HepG2 (cell line): ENCODE results near the gene PLVAP. TPM values are rescaled to one million over a fixed set of nuclear protein-coding genes. Genes with fewer than 3 reads are reported as not detected.

Source experiments
- ATAC-seq: fragments of 200-7000 bp; cut with Tn5 transposase; 3 replicates; pipeline ENCODE4 v1.9.1; 2020; ENCODE audit warnings: mild to moderate bottlenecking, moderate library complexity
- BruUV-seq: library from RNA; stranded (reverse); fragments of 400-500 nt; replicated peaks from 2 replicates; lab custom pipeline; 2021; lab: Mats Ljungman, UMichigan
- CTCF ChIA-PET: fragments of 300-600 bp; formaldehyde crosslinking; extraction: SDS; loops from one replicate; lab custom pipeline; 2021; ENCODE audit warnings: low total read pairs, inconsistent platforms, low intra/inter-chr PET ratio; lab: Yijun Ruan, JAX
- POLR2A ChIA-PET: fragments of 350-600 bp; sonication (Branson Sonifier 250); formaldehyde crosslinking; loops from one replicate; lab custom pipeline; 2020; ENCODE audit warnings: antibody characterized with exemption, inconsistent platforms; lab: Yijun Ruan, JAX
- DNase-seq: peaks from one replicate; pipeline ENCODE4 v3.0.0-alpha.2; 2015; ENCODE audit warnings: low spot score
- FAIRE-seq: peaks from 3 replicates; lab custom pipeline; 2011; peaks lifted over from hg19 to GRCh38; lab: Jason Lieb, UNC
- H2AFZ ChIP-seq: one replicate; pipeline ENCODE4 v1.6.1; 2011; ENCODE audit warnings: low read length, inconsistent platforms
- H3K27ac ChIP-seq: fragments of 300-600 bp; 3 replicates; pipeline ENCODE4 v1.8.0; 2011; ENCODE audit warnings: mixed run types, mild to moderate bottlenecking, mixed read lengths, low read length, inconsistent platforms; ENCODE audit not compliant: insufficient read depth; ENCODE audit errors: extremely low read length
- H3K27me3 ChIP-seq, 2 experiments: fragments of 200-600 bp in 1 of 2; 2 replicates in 1 of 2; 3 replicates in 1 of 2; pipeline versions ENCODE4 v1.6.0 to v1.8.0; 2011; ENCODE audit warnings: low read length in 2 of 2, mild to moderate bottlenecking in 2 of 2, moderate library complexity in 2 of 2, inconsistent platforms in 1 of 2; ENCODE audit not compliant: insufficient read depth in 2 of 2, control insufficient read depth in 1 of 2
- H3K36me3 ChIP-seq, 2 experiments: fragments of 200-600 bp in 1 of 2; replicated peaks in 1 of 2; 2 replicates in 1 of 2; 3 replicates in 1 of 2; pipeline versions ENCODE4 v1.5.1 to v1.8.0; 2011; ENCODE audit warnings: low read length in 2 of 2, inconsistent platforms in 1 of 2; ENCODE audit not compliant: insufficient read depth in 2 of 2, control insufficient read depth in 1 of 2
- H3K4me1 ChIP-seq: 2 replicates; pipeline ENCODE4 v1.5.1; 2012; ENCODE audit warnings: low read length, inconsistent platforms; ENCODE audit not compliant: insufficient read depth
- H3K4me2 ChIP-seq: 2 replicates; pipeline ENCODE4 v1.6.0; 2011; ENCODE audit warnings: low read depth, low read length, inconsistent platforms
- H3K4me3 ChIP-seq, 3 experiments: fragments of 200-600 bp in 1 of 3; sonication (generic), shearing (Covaris generic) in 1 of 3; replicated peaks in 1 of 3; 2 replicates each; pipeline ENCODE4 v1.5.1; 2011 to 2016; ENCODE audit warnings: low read length in 3 of 3, inconsistent platforms in 2 of 3, low read depth in 2 of 3, mild to moderate bottlenecking in 2 of 3, control low read depth in 1 of 3, mixed read lengths in 1 of 3; ENCODE audit not compliant: insufficient read depth in 1 of 3
- H3K79me2 ChIP-seq: one replicate; pipeline ENCODE4 v1.6.1; 2011; ENCODE audit warnings: low read length, inconsistent platforms; ENCODE audit not compliant: insufficient read depth
- H3K9ac ChIP-seq: 2 replicates; pipeline ENCODE4 v1.6.0; 2011; ENCODE audit warnings: mild to moderate bottlenecking, low read depth, low read length, inconsistent platforms; ENCODE audit not compliant: insufficient read depth
- H3K9me3 ChIP-seq: 2 replicates; pipeline ENCODE4 v1.5.1; 2012; ENCODE audit warnings: mild to moderate bottlenecking, low read length
- H4K20me1 ChIP-seq: 2 replicates; pipeline ENCODE4 v1.6.0; 2011; ENCODE audit warnings: inconsistent platforms, mild to moderate bottlenecking, low read length, moderate library complexity; ENCODE audit not compliant: insufficient read depth
- AGO2 ChIP-seq: fragments of 200-400 bp; formaldehyde crosslinking; optimal IDR thresholded peaks from 2 replicates; pipeline ENCODE3; 2017; ENCODE audit warnings: mild to moderate bottlenecking, low read depth, low read length, moderate library complexity
- ISX ChIP-seq: sonication (generic); formaldehyde crosslinking; conservative IDR thresholded peaks from 2 replicates; pipeline ENCODE4 v1.5.0; 2020; ENCODE audit warnings: missing genetic modification reagents
- MBD4 ChIP-seq: IDR thresholded peaks from 2 replicates; pipeline ENCODE4 v1.6.1; 2012; ENCODE audit warnings: low read length, inconsistent platforms, borderline replicate concordance
- RBFOX2 ChIP-seq: fragments of 200-400 bp; formaldehyde crosslinking; IDR thresholded peaks from 2 replicates; pipeline ENCODE4 v1.6.1; 2017; ENCODE audit warnings: low read depth, mild to moderate bottlenecking, low read length
- SOX13 ChIP-seq, 3 experiments: fragments of 450-650 bp in 1 of 3; sonication (generic) in 1 of 3; formaldehyde crosslinking in 1 of 3; IDR thresholded peaks in 2 of 3; conservative IDR thresholded peaks in 1 of 3; 2 replicates each; pipeline versions ENCODE4 v1.5.0 to v1.6.1; 2016 to 2020; ENCODE audit warnings: antibody characterized with exemption in 1 of 3, mild to moderate bottlenecking in 1 of 3, missing compliant biosample characterization in 1 of 3, missing genetic modification reagents in 1 of 3, moderate library complexity in 1 of 3
- THYN1 ChIP-seq: sonication (generic); formaldehyde crosslinking; IDR thresholded peaks from 2 replicates; pipeline ENCODE4 v1.8.1; 2023; ENCODE audit warnings: low read depth, mild to moderate bottlenecking, moderate library complexity, missing genetic modification reagents, borderline replicate concordance
- ZNF34 ChIP-seq: sonication (generic); formaldehyde crosslinking; IDR thresholded peaks from 2 replicates; pipeline ENCODE4 v1.4.0; 2020; ENCODE audit warnings: mild to moderate bottlenecking, missing genetic modification reagents, borderline replicate concordance
- ZNF737 ChIP-seq: sonication (generic); formaldehyde crosslinking; IDR thresholded peaks from 2 replicates; pipeline ENCODE4 v1.5.0; 2020; ENCODE audit warnings: missing genetic modification reagents, mild to moderate bottlenecking, borderline replicate concordance
- ZNF768 ChIP-seq: sonication (generic); formaldehyde crosslinking; IDR thresholded peaks from 2 replicates; pipeline ENCODE4 v1.4.0; 2020; ENCODE audit warnings: missing genetic modification reagents
- ZSCAN21 ChIP-seq: sonication (generic); formaldehyde crosslinking; IDR thresholded peaks from 2 replicates; pipeline ENCODE4 v1.8.0; 2022; ENCODE audit warnings: mild to moderate bottlenecking, missing genetic modification reagents, moderate library complexity, borderline replicate concordance
- WGBS: methylation state at CpG from one replicate; pipeline ENCODE4 v1.1.6; 2017; ENCODE audit warnings: low lambda C conversion rate; 5-methylcytosine and 5-hydroxymethylcytosine counted together
- in situ Hi-C: cut with HindIII; loops from 2 replicates; pipeline ENCODE4 v1.10.0; 2017; ENCODE audit warnings: low pct_unique_long_range_greater_than_20kb; ENCODE audit not compliant: extremely low pct_ligation_motif_present
- intact Hi-C: fragments of 100-400 bp; cut with micrococcal nuclease; formaldehyde crosslinking; loops from one replicate; pipeline ENCODE4 v1.10.0; 2022; ENCODE audit not compliant: unreplicated experiment
- polyA plus RNA-seq, 8 experiments: library from polyadenylated mRNA; depleted of rRNA in 3 of 8; stranded (reverse) in 7 of 8; unstranded in 1 of 8; fragments of >200 nt; fragmentation: Illumina TruSeq in 4 of 8; extraction: Trizol in 4 of 8; gene quantifications; 2 replicates each; pipeline versions ENCODE4 v1.2.1 to v1.2.3, GENCODE V29; 2011 to 2016; ENCODE audit warnings: low read depth in 4 of 8, missing spikeins in 1 of 8, mixed read lengths in 1 of 8; ENCODE audit not compliant: insufficient read depth in 1 of 8
- total RNA-seq, 5 experiments: library from RNA; depleted of rRNA; stranded (reverse); fragments of >200 nt; fragmentation: Illumina TruSeq; extraction: Trizol; gene quantifications; 2 replicates each; pipeline ENCODE4 v1.2.3, GENCODE V29; 2016; ENCODE audit warnings: low read depth in 1 of 5
- TF ChIP-seq, protein P1 (sequence below): sonication (generic); formaldehyde crosslinking; IDR thresholded peaks from 2 replicates; pipeline ENCODE4 v1.5.0; 2020; ENCODE audit warnings: mild to moderate bottlenecking, missing genetic modification reagents
- TF ChIP-seq, protein P2 (sequence below): sonication (generic); formaldehyde crosslinking; IDR thresholded peaks from 2 replicates; pipeline ENCODE4 v1.5.1; 2020; ENCODE audit warnings: missing genetic modification reagents, mild to moderate bottlenecking, borderline replicate concordance
- TF ChIP-seq, protein P3 (sequence below): sonication (generic); formaldehyde crosslinking; IDR thresholded peaks from 2 replicates; pipeline ENCODE4 v1.8.0; 2022; ENCODE audit warnings: mild to moderate bottlenecking, missing genetic modification reagents; ENCODE audit not compliant: insufficient replicate concordance
- TF ChIP-seq, protein P4 (sequence below): sonication (generic); formaldehyde crosslinking; IDR thresholded peaks from 2 replicates; pipeline ENCODE4 v1.4.0; 2020; ENCODE audit warnings: missing genetic modification reagents

The PLVAP gene
- total and polyA plus RNA-seq, 2 of the 13 experiments (the other 11 are each of a cell fraction or from before 2014, with no cell fraction given), result 0.26 TPM; not detected in 1

DNA sequence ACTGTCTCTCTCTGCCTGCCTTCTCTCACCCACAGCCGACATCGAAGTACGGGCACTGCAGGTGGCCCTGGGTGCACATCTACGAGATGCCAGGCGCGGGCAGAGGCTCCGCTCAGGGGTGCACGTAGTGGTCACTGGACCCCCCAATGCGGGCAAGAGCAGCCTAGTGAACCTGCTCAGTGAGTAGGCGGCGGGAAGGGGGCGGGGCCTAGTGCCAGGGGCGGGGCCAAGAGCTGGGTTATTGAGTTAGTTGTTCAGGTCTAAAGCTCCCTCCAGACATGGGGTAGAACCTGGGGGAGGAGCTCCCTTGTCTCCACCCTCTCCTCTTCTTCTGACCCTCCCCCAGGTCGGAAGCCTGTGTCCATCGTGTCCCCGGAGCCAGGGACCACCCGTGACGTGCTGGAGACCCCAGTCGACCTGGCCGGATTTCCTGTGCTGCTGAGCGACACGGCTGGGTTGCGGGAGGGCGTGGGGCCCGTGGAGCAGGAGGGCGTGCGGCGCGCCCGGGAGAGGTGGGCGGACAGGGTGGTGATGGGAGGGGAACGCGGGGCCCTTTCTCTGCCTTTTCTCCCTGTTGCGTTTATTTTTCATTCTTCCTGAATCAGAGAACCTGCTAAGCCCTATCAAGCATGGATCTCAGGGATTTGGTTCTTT lies 37.9 kb downstream of the PLVAP start:
- Histone ChIP-seq H3K4me1 (peaks cover 55% of the 10 kb centered on the region), H3K9ac (no peak overlapping the region), H3K27ac (no peak overlapping the region), H3K27me3 (no peaks in the 10 kb centered on the region; a peak in 1 of 5 replicates), H3K36me3 (peaks cover 1 to 9% of the 10 kb centered on the region in 2 experiments; a peak in 1 of 5 replicates), H3K79me2 (peaks cover 7% of the 10 kb centered on the region), H3K4me2 (peak overlapping the region; percentile 73), H2AFZ (no peak overlapping the region), H4K20me1 (no peaks in the 10 kb centered on the region), H3K9me3 (no peaks in the 10 kb centered on the region), H3K4me3 (no peak overlapping the region)
- no TSS peak for BruUV-seq
- in situ Hi-C loops (no loop called here), intact Hi-C loops (loop anchor here (5.0 kb wide), 1 partner anchor 68 kb away; the partner anchor contains the start of gene BST2)
- DNase-seq (no peak), FAIRE-seq (no peak), ATAC-seq (no peak)
- POLR2A ChIA-PET, result interaction anchor here (0.8 kb wide), 1 partner anchor 30 kb away, joined by 4 read pairs; the partner anchor contains the start of gene DDA1
- no peak for TF ChIP-seq MBD4
- no peak for TF ChIP-seq SOX13 (IDR thresholded peaks at IDR 0.05)
- TF ChIP-seq SOX13 (CRISPR knock-in tag; conservative IDR thresholded peaks at IDR 0.05 in 1 of 2, IDR thresholded peaks at IDR 0.05 in 1 of 2), result no peak
- no peak for TF ChIP-seq ISX (CRISPR knock-in tag)
- TF ChIP-seq, protein P1, sequence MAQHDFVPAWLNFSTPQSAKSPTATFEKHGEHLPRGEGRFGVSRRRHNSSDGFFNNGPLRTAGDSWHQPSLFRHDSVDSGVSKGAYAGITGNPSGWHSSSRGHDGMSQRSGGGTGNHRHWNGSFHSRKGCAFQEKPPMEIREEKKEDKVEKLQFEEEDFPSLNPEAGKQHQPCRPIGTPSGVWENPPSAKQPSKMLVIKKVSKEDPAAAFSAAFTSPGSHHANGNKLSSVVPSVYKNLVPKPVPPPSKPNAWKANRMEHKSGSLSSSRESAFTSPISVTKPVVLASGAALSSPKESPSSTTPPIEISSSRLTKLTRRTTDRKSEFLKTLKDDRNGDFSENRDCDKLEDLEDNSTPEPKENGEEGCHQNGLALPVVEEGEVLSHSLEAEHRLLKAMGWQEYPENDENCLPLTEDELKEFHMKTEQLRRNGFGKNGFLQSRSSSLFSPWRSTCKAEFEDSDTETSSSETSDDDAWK, result no peak
- no peak for TF ChIP-seq ZNF737 (CRISPR knock-in tag)
- TF ChIP-seq RBFOX2, result peak; percentile 40
- TF ChIP-seq ZNF34 (CRISPR knock-in tag), result no peak
- TF ChIP-seq ZNF768 (CRISPR knock-in tag), result peak; percentile 15; the same call in 1 of the 2 replicates
- TF ChIP-seq AGO2, result peak; percentile 16
- TF ChIP-seq, protein P2, sequence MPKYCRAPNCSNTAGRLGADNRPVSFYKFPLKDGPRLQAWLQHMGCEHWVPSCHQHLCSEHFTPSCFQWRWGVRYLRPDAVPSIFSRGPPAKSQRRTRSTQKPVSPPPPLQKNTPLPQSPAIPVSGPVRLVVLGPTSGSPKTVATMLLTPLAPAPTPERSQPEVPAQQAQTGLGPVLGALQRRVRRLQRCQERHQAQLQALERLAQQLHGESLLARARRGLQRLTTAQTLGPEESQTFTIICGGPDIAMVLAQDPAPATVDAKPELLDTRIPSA (CRISPR knock-in tag), result no peak
- no peak for TF ChIP-seq ZSCAN21 (CRISPR knock-in tag)
- TF ChIP-seq, protein P3, sequence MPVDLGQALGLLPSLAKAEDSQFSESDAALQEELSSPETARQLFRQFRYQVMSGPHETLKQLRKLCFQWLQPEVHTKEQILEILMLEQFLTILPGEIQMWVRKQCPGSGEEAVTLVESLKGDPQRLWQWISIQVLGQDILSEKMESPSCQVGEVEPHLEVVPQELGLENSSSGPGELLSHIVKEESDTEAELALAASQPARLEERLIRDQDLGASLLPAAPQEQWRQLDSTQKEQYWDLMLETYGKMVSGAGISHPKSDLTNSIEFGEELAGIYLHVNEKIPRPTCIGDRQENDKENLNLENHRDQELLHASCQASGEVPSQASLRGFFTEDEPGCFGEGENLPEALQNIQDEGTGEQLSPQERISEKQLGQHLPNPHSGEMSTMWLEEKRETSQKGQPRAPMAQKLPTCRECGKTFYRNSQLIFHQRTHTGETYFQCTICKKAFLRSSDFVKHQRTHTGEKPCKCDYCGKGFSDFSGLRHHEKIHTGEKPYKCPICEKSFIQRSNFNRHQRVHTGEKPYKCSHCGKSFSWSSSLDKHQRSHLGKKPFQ (CRISPR knock-in tag), result no peak
- TF ChIP-seq, protein P4, sequence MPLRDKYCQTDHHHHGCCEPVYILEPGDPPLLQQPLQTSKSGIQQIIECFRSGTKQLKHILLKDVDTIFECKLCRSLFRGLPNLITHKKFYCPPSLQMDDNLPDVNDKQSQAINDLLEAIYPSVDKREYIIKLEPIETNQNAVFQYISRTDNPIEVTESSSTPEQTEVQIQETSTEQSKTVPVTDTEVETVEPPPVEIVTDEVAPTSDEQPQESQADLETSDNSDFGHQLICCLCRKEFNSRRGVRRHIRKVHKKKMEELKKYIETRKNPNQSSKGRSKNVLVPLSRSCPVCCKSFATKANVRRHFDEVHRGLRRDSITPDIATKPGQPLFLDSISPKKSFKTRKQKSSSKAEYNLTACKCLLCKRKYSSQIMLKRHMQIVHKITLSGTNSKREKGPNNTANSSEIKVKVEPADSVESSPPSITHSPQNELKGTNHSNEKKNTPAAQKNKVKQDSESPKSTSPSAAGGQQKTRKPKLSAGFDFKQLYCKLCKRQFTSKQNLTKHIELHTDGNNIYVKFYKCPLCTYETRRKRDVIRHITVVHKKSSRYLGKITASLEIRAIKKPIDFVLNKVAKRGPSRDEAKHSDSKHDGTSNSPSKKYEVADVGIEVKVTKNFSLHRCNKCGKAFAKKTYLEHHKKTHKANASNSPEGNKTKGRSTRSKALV (CRISPR knock-in tag), result no peak
- TF ChIP-seq THYN1 (CRISPR knock-in tag), result no peak
- WGBS, result 94% methylated on average over 25 of the region's 34 CpGs
- CTCF ChIA-PET, result no interaction called here
